OCI-LY1 (cell line): ENCODE data around the gene DCST2.

Experiments
- H2AFZ ChIP-seq: fragments of 200-600 bp; sonication (generic), shearing (Covaris generic); 2 replicates; pipeline ENCODE4 v1.6.0; 2014; ENCODE audit warnings: antibody characterized with exemption, mild to moderate bottlenecking, low read length
- H3F3A ChIP-seq: fragments of 200-600 bp; sonication (generic), shearing (Covaris generic); 2 replicates; pipeline ENCODE4 v1.6.0; 2014; ENCODE audit warnings: mild to moderate bottlenecking, antibody characterized with exemption, low read length, moderate library complexity; ENCODE audit not compliant: insufficient read depth
- H3K27ac ChIP-seq: fragments of 200-600 bp; sonication (generic); 2 replicates; pipeline ENCODE4 v1.5.1; 2014; ENCODE audit warnings: low read length, mixed run types, mild to moderate bottlenecking, low read depth; ENCODE audit not compliant: poor library complexity, severe bottlenecking
- H3K27me3 ChIP-seq: fragments of 200-600 bp; sonication (generic); 2 replicates; pipeline ENCODE4 v1.6.0; 2014; ENCODE audit warnings: antibody characterized with exemption, mild to moderate bottlenecking, low read length, moderate library complexity; ENCODE audit not compliant: insufficient read depth
- H3K36me3 ChIP-seq: fragments of 200-600 bp; sonication (generic); 2 replicates; pipeline ENCODE4 v1.6.1; 2014; ENCODE audit warnings: mild to moderate bottlenecking, antibody characterized with exemption, low read length, moderate library complexity, mixed read lengths; ENCODE audit not compliant: insufficient read depth
- H3K4me1 ChIP-seq: fragments of 200-600 bp; sonication (generic); 2 replicates; pipeline ENCODE4 v1.5.1; 2014; ENCODE audit warnings: mild to moderate bottlenecking, low read length, moderate library complexity; ENCODE audit not compliant: insufficient read depth, severe bottlenecking
- H3K4me2 ChIP-seq: fragments of 200-600 bp; sonication (generic), shearing (Covaris generic); 2 replicates; pipeline ENCODE4 v1.6.1; 2014; ENCODE audit warnings: low read length
- H3K4me3 ChIP-seq: fragments of 200-600 bp; sonication (generic); 2 replicates; pipeline ENCODE4 v1.5.1; 2014; ENCODE audit warnings: low read length, low read depth, mild to moderate bottlenecking, mixed read lengths; ENCODE audit not compliant: poor library complexity, severe bottlenecking
- H3K79me2 ChIP-seq: fragments of 200-600 bp; shearing (Covaris generic); 2 replicates; pipeline ENCODE4 v1.6.1; 2016; ENCODE audit warnings: mixed run types, low read length, mixed read lengths; ENCODE audit not compliant: insufficient read depth
- H3K9ac ChIP-seq: fragments of 200-600 bp; sonication (generic), shearing (Covaris generic); 2 replicates; pipeline ENCODE4 v1.6.1; 2014; ENCODE audit warnings: mild to moderate bottlenecking, low read length, mixed read lengths
- H3K9me2 ChIP-seq: fragments of 200-600 bp; sonication (generic), shearing (Covaris generic); 2 replicates; pipeline ENCODE4 v1.6.1; 2014; ENCODE audit warnings: low read depth, mild to moderate bottlenecking, low read length, mixed read lengths
- H3K9me3 ChIP-seq: fragments of 200-600 bp; shearing (Covaris generic); 2 replicates; pipeline ENCODE4 v1.6.1; 2014; ENCODE audit warnings: low read length, mixed read lengths
- H4K20me1 ChIP-seq: fragments of 200-600 bp; sonication (generic), shearing (Covaris generic); 2 replicates; pipeline ENCODE4 v1.6.0; 2016; ENCODE audit warnings: mild to moderate bottlenecking, low read length; ENCODE audit not compliant: insufficient read depth
- CTCF ChIP-seq: fragments of 200-600 bp; sonication (generic), shearing (Covaris generic); IDR thresholded peaks from 2 replicates; pipeline ENCODE4 v1.5.1; 2017; ENCODE audit warnings: mild to moderate bottlenecking, antibody characterized with exemption, low read length, moderate library complexity, mixed read lengths
- EZH2 ChIP-seq: fragments of 200-600 bp; sonication (generic), shearing (Covaris generic); IDR thresholded peaks from 2 replicates; pipeline ENCODE4 v1.8.0; 2017; ENCODE audit warnings: borderline replicate concordance, mixed run types, mild to moderate bottlenecking, antibody characterized with exemption, low read length, moderate library complexity, mixed read lengths

DCST2 gene

GRCh38 chr1:154983776-154984466 lies 49.7 kb downstream of the DCST2 start:
- Histone ChIP-seq H2AFZ (no peak overlapping the region), H3F3A (no peaks in the 10 kb centered on the region), H3K36me3 (peaks cover 54% of the 10 kb centered on the region), H3K27me3 (no peaks in the 10 kb centered on the region), H3K4me3 (peak overlapping the region; percentile 80), H3K9me3 (no peaks in the 10 kb centered on the region), H3K4me1 (peaks cover 23% of the 10 kb centered on the region), H4K20me1 (no peaks in the 10 kb centered on the region), H3K9me2 (no peaks in the 10 kb centered on the region), H3K9ac (peak overlapping the region; percentile 82), H3K27ac (peak overlapping the region; percentile 59), H3K79me2 (peaks cover 15% of the 10 kb centered on the region), H3K4me2 (peak overlapping the region; percentile 100)
- peak; percentile 32; the same call in 1 of the 2 replicates for TF ChIP-seq CTCF
- no peak for TF ChIP-seq EZH2

- no peak for TF ChIP-seq EZH2
- no peak for TF ChIP-seq CTCF
- no peaks in the 10 kb centered on the region for H3K9me3 ChIP-seq
- H3K4me1 ChIP-seq = peaks cover 23% of the 10 kb centered on the region
- H3K4me3 ChIP-seq = peak within 1 kb of the TSS; percentile 80
- H3K9me2 ChIP-seq = no peaks in the 10 kb centered on the region
- peak within 1 kb of the TSS; percentile 82 for H3K9ac ChIP-seq
- H3K36me3 ChIP-seq = peaks cover 51% of the 10 kb centered on the region
- H3K4me2 ChIP-seq = peak within 1 kb of the TSS; percentile 100
- 0 out of 2 replicates have a peak, but pooled peaks cover 2% of the 10 kb centered on the region for H3F3A ChIP-seq
- peak within 1 kb of the TSS; percentile 70 for H3K27ac ChIP-seq
- no peak within 1 kb of the TSS for H2AFZ ChIP-seq
- no peaks in the 10 kb centered on the region for H3K27me3 ChIP-seq
- no peaks in the 10 kb centered on the region for H4K20me1 ChIP-seq
- peaks cover 15% of the 10 kb centered on the region for H3K79me2 ChIP-seq
These were observed 50.5 kb downstream of the DCST2 start, which contains the start of gene FLAD1 for GRCh38 chr1:154982897-154983648. Gene FLAD1, plus strand, starts transcription at chr1:154983344. Its CDS starts 351 bp downstream, at chr1:154983695.

GRCh38 chr1:154982341-154982740 lies 51.2 kb downstream of the DCST2 start:
- Histone ChIP-seq H3K27me3 (no peaks in the 10 kb centered on the region), H4K20me1 (no peaks in the 10 kb centered on the region), H3K36me3 (peaks cover 51% of the 10 kb centered on the region), H3K4me2 (peak overlapping the region; percentile 100), H3K4me3 (peak overlapping the region; percentile 80), H3K9me3 (no peaks in the 10 kb centered on the region), H2AFZ (no peak overlapping the region), H3K9ac (peak overlapping the region; percentile 76), H3F3A (0 out of 2 replicates have a peak, but pooled peaks cover 4% of the 10 kb centered on the region), H3K9me2 (no peaks in the 10 kb centered on the region), H3K4me1 (peaks cover 29% of the 10 kb centered on the region), H3K79me2 (peaks cover 19% of the 10 kb centered on the region), H3K27ac (peak overlapping the region; percentile 70)
- no peak for TF ChIP-seq EZH2
- TF ChIP-seq CTCF = no peak
